ENCODE data around the gene OSBPL10. TPM values are rescaled to one million over a fixed set of nuclear protein-coding genes. Genes with fewer than 3 reads are reported as not detected.
A peak's percentile ranks its signal among the peaks of the same experiment; 100 is the strongest.

Gene OSBPL10
- total and polyA plus RNA-seq, 5 experiments from 2014 or later = 0.03 to 11.2 (median 0.08) TPM

GRCh38 chr3:31890007-31890406 is 91.1 kb downstream of the OSBPL10 start:
- no peak for DNase-seq
- Mint-ChIP-seq H3K27me3 (peaks cover 0 to 17% (median 3%) of the 10 kb centered on the region in 5 donors), H3K36me3 (no peaks in the 10 kb centered on the region), H3K4me1 (peaks cover 0 to 27% (median 3%) of the 10 kb centered on the region in 4 donors), H3K4me3 (no peak overlapping the region), H3K9me3 (no peaks in the 10 kb centered on the region), H3K27ac (no peak overlapping the region)
- POLR2A ChIA-PET = no interaction called here
- no peak for ATAC-seq

- no peak overlapping the region for H3K27ac Mint-ChIP-seq
- peaks cover 0 to 9% (median 0%) of the 10 kb centered on the region in 5 donors for H3K27me3 Mint-ChIP-seq
- no peak overlapping the region for H3K4me3 Mint-ChIP-seq
- no peaks in the 10 kb centered on the region for H3K36me3 Mint-ChIP-seq
- H3K9me3 Mint-ChIP-seq = peaks cover 0 to 3% (median 0%) of the 10 kb centered on the region in 9 donors
- POLR2A ChIA-PET = no interaction called here
- H3K4me1 Mint-ChIP-seq = peaks cover 0 to 14% (median 2%) of the 10 kb centered on the region in 4 donors
- no peak for DNase-seq
- ATAC-seq = no peak
Observed at GRCh38 chr3:31885235-31885634, 95.8 kb downstream of the OSBPL10 start.

- ATAC-seq (no peak), DNase-seq (no peak)
- POLR2A ChIA-PET = no interaction called here
- Mint-ChIP-seq H3K9me3 (peaks cover 0 to 3% (median 0%) of the 10 kb centered on the region in 9 donors), H3K27ac (no peak overlapping the region), H3K36me3 (no peaks in the 10 kb centered on the region), H3K4me3 (no peak overlapping the region), H3K27me3 (peaks cover 0 to 9% (median 0%) of the 10 kb centered on the region in 5 donors), H3K4me1 (peaks cover 0 to 16% (median 2%) of the 10 kb centered on the region in 4 donors)
Observed at GRCh38 chr3:31884251-31884650, 96.8 kb downstream of the OSBPL10 start.

GRCh38 chr3:31882895-31883294 is 98.2 kb downstream of the OSBPL10 start:
- Mint-ChIP-seq H3K36me3 (no peaks in the 10 kb centered on the region), H3K27ac (peak overlapping the region in 1 of 10 donors; percentile 30), H3K9me3 (peaks cover 0 to 3% (median 0%) of the 10 kb centered on the region in 9 donors), H3K27me3 (peaks cover 0 to 9% (median 0%) of the 10 kb centered on the region in 5 donors), H3K4me1 (peaks cover 0 to 16% (median 2%) of the 10 kb centered on the region in 4 donors), H3K4me3 (no peak overlapping the region)
- DNase-seq = no peak
- no peak for ATAC-seq
- POLR2A ChIA-PET = interaction anchor here (1.1 kb wide), 1 partner anchor 10 kb away, joined by 3 read pairs; no protein-coding TSS in a partner anchor

- Mint-ChIP-seq H3K27ac (no peak overlapping the region), H3K27me3 (peaks cover 0 to 9% (median 0%) of the 10 kb centered on the region in 5 donors), H3K4me1 (peaks cover 0 to 16% (median 2%) of the 10 kb centered on the region in 4 donors), H3K4me3 (no peak overlapping the region), H3K36me3 (no peaks in the 10 kb centered on the region), H3K9me3 (peaks cover 0 to 3% (median 0%) of the 10 kb centered on the region in 9 donors)
- POLR2A ChIA-PET = interaction anchor here (1.1 kb wide), 1 partner anchor 10 kb away, joined by 3 read pairs; no protein-coding TSS in a partner anchor
- ATAC-seq = no peak
- DNase-seq = no peak
Observed at GRCh38 chr3:31882431-31882830, 98.6 kb downstream of the OSBPL10 start.

GRCh38 chr3:31880482-31881078 is 100.5 kb downstream of the OSBPL10 start:
- peaks cover 0 to 7% (median 0%) of the 10 kb centered on the region in 5 donors for H3K27me3 Mint-ChIP-seq
- no peak overlapping the region for H3K4me3 Mint-ChIP-seq
- no peaks in the 10 kb centered on the region for H3K36me3 Mint-ChIP-seq
- DNase-seq (no peak), ATAC-seq (no peak)
- H3K9me3 Mint-ChIP-seq = peaks cover 0 to 3% (median 0%) of the 10 kb centered on the region in 9 donors
- peak overlapping the region in 2 of 10 donors; percentile 0 to 17 for H3K27ac Mint-ChIP-seq
- POLR2A ChIA-PET = no interaction called here
- H3K4me1 Mint-ChIP-seq = peaks cover 0 to 16% (median 1%) of the 10 kb centered on the region in 4 donors

GRCh38 chr3:31880020-31880419 is 101.0 kb downstream of the OSBPL10 start:
- Mint-ChIP-seq H3K4me3 (no peak overlapping the region), H3K4me1 (peaks cover 0 to 11% (median 1%) of the 10 kb centered on the region in 4 donors), H3K36me3 (no peaks in the 10 kb centered on the region), H3K9me3 (peaks cover 0 to 3% (median 0%) of the 10 kb centered on the region in 9 donors), H3K27ac (no peak overlapping the region), H3K27me3 (peaks cover 0 to 3% (median 0%) of the 10 kb centered on the region in 5 donors)
- no peak for ATAC-seq
- DNase-seq = no peak
- POLR2A ChIA-PET = no interaction called here

GRCh38 chr3:31879365-31879764 is 101.7 kb downstream of the OSBPL10 start:
- H3K27ac Mint-ChIP-seq = no peak overlapping the region
- peaks cover 0 to 7% (median 1%) of the 10 kb centered on the region in 4 donors for H3K4me1 Mint-ChIP-seq
- POLR2A ChIA-PET = no interaction called here
- peaks cover 0 to 3% (median 0%) of the 10 kb centered on the region in 9 donors for H3K9me3 Mint-ChIP-seq
- H3K27me3 Mint-ChIP-seq = peaks cover 0 to 3% (median 0%) of the 10 kb centered on the region in 5 donors
- no peak for ATAC-seq
- H3K36me3 Mint-ChIP-seq = no peaks in the 10 kb centered on the region
- no peak overlapping the region for H3K4me3 Mint-ChIP-seq
- no peak for DNase-seq

- ATAC-seq = no peak
- DNase-seq = no peak
- no peak overlapping the region for H3K27ac Mint-ChIP-seq
- no peak overlapping the region for H3K4me3 Mint-ChIP-seq
- no peaks in the 10 kb centered on the region for H3K36me3 Mint-ChIP-seq
- peaks cover 0 to 3% (median 0%) of the 10 kb centered on the region in 9 donors for H3K9me3 Mint-ChIP-seq
- H3K4me1 Mint-ChIP-seq = peaks cover 0 to 7% (median 1%) of the 10 kb centered on the region in 4 donors
- peaks cover 0 to 3% (median 0%) of the 10 kb centered on the region in 5 donors for H3K27me3 Mint-ChIP-seq
- POLR2A ChIA-PET = no interaction called here
Observed at GRCh38 chr3:31878231-31878838, 102.7 kb downstream of the OSBPL10 start.

- peaks cover 0 to 3% (median 0%) of the 10 kb centered on the region in 9 donors for H3K9me3 Mint-ChIP-seq
- no peak overlapping the region for H3K27ac Mint-ChIP-seq
- no peak for ATAC-seq
- peaks cover 0 to 7% (median 1%) of the 10 kb centered on the region in 4 donors for H3K4me1 Mint-ChIP-seq
- peaks cover 0 to 3% (median 2%) of the 10 kb centered on the region in 5 donors for H3K27me3 Mint-ChIP-seq
- DNase-seq = no peak
- POLR2A ChIA-PET = no interaction called here
- H3K4me3 Mint-ChIP-seq = no peak overlapping the region
- no peaks in the 10 kb centered on the region for H3K36me3 Mint-ChIP-seq
Observed at GRCh38 chr3:31876331-31876730, 104.7 kb downstream of the OSBPL10 start.

GRCh38 chr3:31875437-31875836 is 105.6 kb downstream of the OSBPL10 start:
- no peak for DNase-seq
- POLR2A ChIA-PET = no interaction called here

GRCh38 chr3:31873254-31873820 is 107.7 kb downstream of the OSBPL10 start:
- peaks cover 0 to 10% (median 0%) of the 10 kb centered on the region in 5 donors for H3K27me3 Mint-ChIP-seq
- no peak for DNase-seq
- ATAC-seq = no peak
- POLR2A ChIA-PET = no interaction called here
- no peaks in the 10 kb centered on the region for H3K36me3 Mint-ChIP-seq
- H3K27ac Mint-ChIP-seq = no peak overlapping the region
- H3K4me1 Mint-ChIP-seq = no peaks in the 10 kb centered on the region
- no peaks in the 10 kb centered on the region for H3K9me3 Mint-ChIP-seq
- H3K4me3 Mint-ChIP-seq = no peak overlapping the region

More at GRCh38 chr3:31875437-31875836, 105.6 kb downstream of the OSBPL10 start:
- H3K27me3 Mint-ChIP-seq = peaks cover 0 to 10% (median 0%) of the 10 kb centered on the region in 5 donors
- no peak overlapping the region for H3K4me3 Mint-ChIP-seq
- H3K4me1 Mint-ChIP-seq = peaks cover 0 to 3% (median 0%) of the 10 kb centered on the region in 4 donors
- H3K9me3 Mint-ChIP-seq = peaks cover 0 to under 1% (median 0%) of the 10 kb centered on the region in 9 donors
- no peaks in the 10 kb centered on the region for H3K36me3 Mint-ChIP-seq
- no peak for ATAC-seq
- H3K27ac Mint-ChIP-seq = no peak overlapping the region

All from naive thymus-derived CD8-positive, alpha-beta T cell (primary cell).